Measurements from ENCODE around the gene CDT1.
"Not testable (repeated sequence)": the region's sequence is repeated elsewhere in the genome, so short reads cannot be mapped to it uniquely, and the experiment has no call there.

CDT1 gene

DNA sequence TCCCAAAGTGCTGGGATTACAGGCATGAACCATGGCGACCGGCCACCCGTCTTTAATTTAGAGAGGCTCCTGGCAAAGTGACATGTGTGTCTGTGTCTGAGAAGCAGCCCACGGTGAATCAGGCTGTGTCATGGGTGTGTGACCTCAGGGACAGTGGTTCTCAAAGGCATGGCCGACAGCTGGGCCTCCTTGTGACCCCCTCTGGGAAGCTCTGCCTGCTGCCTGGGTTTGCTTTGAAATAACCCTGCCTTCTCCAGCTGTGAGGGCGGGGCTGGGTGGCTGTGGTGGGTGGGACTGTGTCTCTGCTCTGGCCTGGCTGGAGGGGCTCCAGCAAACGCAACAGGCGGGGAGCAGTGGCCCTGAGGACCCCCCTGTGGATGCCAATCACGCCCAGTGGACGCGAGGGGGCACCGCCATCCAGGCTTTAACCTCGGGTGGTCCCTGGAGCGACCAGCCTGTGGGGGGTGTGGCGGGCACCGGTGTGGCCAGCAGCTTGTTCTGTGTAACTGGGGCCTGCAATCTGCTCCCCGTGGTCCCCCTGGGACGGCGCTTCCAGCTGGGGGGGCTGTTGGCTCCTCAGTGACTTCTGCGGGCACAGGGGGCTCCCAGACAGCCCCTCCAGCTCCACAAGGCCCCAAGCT, 16.9 kb downstream of the CDT1 start:
- FAIRE-seq = no peak

DNA sequence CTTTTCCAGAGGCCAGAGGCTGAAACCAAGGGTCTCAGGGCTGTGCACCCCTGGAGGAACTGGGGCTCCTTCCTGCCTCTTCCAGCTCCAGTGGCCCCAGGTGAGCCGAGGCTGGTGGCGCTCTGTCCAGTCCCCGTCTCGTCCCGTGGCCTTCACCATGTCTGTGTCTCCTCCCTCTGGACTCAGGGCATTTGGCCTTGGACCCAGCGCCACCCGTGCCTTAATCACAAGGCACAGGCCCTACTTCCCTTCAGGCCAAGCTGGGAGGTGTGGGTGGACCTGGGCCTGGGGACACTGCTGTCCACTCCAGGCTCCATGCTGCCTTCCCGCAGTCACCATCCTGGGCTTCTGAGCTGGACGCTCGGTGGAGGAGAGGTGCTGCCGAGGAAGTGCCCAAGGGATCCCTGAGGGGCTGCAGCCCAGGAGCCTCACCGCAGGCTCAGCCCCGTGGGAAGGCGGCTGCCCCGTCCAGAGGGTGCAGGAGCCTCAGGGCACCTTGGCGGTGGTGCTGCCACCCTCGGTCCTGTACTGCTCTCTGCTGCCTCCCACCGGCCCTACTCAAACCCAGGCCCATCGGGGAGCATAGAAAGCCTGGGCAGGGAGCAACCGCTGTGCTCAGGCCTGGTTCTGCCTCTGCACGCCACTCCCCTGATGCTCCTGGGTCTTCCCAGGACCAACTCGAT, 17.7 kb downstream of the CDT1 start:
- no peak for FAIRE-seq

DNA sequence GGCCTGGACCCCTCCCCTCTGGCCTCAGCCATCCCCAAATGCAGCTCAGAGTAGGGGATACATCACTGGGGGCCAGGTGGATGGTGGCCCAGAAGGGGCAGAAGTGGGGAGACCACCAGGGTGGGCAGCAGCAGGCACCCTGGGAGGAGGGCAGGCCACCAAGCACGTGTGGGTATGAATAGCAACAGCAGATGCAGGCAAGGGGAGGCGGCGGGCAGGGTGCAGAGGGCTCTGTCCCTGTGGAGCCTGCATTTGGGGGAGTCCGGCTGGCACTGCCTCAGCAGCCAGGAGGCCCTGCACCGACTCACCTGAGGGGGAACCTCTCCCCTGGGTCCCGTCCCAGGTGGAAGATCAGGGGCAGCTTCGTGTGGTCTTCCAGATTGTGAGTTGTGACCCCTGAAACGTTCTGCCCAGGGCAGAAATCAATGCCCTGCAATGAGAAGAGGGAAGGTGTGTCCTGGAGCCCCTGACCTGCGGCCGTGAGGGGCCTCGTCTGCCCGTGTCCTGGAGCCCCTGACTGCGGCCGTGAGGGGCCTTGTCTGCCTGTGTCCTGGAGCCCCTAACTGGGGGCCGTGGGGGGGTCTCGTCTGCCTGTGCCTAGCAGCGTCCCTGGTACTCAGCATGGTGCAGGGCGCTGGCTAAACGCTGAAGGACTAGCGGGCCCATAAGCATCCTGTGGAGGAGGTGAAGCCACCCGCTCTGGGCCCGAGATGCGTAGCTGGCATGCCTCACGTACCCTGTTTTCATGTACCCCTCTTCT, 18.9 kb downstream of the CDT1 start:
- no peak for FAIRE-seq

DNA sequence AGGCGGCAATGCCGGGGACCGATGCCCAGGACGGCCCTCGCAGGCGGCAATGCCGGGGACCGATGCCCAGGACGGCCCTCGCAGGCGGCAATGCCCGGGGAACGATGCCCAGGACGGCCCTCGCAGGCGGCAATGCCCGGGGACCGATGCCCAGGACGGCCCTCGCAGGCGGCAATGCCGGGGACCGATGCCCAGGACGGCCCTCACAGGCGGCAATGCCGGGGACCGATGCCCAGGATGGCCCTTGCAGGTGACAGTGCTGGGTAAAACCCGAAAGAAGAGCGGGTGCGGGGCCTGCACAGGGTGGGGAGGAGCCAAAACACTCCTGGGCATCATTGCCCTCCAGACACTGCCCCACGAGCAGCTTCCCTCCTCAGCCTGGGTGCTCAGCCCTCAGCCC, 20.1 kb downstream of the CDT1 start:
- FAIRE-seq = not testable (repeated sequence)

DNA sequence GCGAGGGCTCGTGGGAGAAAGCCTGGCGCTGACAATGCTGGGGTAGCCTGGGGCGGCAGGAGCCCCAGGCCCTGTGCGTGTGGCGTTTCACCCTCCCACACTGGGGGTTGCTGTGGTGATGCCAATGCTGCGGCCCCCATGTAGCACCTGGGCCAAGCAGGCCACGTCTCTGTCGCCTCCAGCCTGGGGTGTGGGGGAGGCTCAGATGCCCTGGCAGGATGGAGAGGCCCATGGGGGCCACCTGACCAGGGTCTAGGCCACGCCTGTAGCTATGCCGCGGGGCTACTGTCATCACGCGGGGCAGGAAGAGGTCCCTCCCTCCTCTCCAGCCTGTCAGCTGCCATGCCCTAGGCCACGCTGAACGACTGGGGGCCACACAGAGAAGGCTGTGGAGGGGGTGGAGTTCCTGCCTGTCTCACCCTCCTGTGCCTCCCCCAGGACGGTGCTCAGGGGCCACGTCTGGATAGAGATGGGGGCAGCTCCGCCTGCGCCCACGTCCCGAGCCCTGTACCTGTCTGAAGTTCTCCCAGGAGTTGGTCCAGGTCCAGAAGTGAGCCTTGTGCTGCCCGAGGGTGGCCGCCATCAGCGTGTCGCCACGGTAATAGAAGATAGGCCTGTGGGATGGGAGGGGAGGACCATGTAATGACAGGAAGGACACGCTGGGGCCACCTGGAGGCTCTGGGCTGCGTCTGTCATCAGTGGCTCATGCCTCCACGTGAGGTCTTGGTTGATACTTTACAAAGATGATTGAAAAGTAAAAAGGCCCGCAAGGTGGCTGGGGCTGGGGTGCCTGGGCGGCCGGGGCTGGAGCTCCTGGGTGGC, 20.9 kb downstream of the CDT1 start:
- no peak for FAIRE-seq

DNA sequence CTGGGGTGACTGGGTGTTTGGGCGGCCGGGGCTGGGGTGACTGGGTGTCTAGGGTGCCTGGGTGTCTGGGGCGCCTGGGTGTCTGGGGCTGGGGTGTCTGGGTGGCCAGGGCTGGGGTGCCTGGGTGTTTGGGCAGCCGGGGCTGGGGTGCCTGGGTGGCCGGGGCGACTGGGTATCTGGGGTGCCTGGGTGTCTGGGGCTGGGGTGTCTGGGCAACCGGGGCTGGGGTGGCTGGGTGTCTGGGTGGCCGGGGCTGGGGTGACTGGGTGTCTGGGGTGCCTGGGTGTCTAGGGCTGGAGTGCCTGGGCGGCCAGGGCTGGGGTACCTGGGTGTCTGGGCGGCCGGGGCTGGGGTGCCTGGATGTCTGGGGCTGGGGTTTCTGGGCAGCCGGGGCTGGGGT, 21.6 kb downstream of the CDT1 start:
- no peak for FAIRE-seq

DNA sequence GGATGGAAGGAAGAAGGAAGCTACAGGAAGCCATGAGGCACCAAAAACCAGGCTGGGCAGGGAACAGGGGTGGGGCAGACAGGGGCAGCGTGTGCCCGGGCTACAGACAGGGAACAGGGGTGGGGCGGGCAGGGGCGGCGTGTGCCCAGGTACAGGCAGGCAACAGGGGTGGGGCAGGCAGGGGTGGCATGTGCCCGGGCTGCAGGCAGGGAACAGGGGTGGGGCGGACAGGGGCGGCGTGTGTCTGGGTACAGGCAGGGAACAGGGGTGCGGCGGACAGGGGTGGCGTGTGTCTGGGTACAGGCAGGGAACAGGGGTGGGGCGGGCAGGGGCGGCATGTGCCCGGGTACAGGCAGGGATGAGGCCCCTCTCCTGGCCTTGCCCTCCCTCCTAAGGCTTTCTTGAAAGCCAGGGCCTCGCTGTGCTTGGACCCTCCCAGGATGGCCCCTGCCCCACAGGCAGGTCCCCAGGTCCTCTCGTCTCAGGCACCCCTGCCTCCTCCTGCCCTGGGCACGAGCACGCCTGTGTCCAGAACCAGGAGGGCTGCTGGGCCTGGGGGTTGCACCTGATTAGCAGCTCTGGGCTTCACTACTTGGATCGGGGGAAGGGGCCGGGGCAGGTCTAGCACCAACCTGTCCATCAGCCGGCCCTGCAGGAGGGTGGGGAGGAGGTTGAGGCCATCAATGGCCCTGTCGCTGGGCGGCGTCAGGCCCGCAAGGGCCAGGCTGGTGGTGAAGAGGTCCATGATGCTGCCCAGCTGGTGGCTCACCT, 22.7 kb downstream of the CDT1 start:
- FAIRE-seq = no peak

DNA sequence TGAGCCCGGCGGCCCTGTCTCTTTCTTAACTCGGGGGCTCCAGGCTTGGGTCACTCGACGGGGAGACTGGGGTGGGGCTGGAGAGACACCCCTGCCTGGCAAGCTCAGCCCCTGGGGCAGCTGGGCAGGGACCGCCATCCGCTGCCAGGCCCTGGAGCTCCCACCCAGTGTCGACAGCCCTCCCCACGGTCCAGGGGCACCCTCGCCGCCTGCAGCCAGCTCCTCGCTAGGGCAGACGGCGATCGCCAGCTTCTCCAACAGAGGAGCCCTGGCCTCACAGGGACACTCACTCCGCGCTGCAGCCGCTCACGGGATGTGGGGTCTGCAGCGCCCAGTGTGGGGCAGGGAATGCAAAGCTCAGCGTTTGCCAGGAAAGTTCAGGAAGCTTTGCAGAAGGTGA, 24.1 kb downstream of the CDT1 start:
- no peak for FAIRE-seq

DNA sequence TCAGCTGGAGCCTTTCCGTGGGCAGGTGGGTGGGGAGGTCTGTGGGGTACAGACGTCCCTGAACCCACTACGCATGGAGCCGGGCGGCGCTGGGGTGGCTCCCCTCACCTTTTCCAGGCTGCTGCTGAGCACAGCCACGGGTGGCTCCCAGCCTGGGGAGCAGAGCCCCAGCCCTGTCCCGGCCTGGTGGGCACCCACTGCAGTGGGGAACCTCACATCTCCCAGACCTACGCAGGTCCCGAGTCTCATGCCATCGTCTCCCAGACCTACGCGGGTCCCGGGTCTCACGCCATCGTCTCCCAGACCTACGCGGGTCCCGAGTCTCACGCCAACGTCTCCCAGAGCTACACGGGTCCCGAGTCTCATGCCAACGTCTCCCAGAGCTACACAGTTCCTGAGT, 25.1 kb downstream of the CDT1 start:
- FAIRE-seq = no peak

DNA sequence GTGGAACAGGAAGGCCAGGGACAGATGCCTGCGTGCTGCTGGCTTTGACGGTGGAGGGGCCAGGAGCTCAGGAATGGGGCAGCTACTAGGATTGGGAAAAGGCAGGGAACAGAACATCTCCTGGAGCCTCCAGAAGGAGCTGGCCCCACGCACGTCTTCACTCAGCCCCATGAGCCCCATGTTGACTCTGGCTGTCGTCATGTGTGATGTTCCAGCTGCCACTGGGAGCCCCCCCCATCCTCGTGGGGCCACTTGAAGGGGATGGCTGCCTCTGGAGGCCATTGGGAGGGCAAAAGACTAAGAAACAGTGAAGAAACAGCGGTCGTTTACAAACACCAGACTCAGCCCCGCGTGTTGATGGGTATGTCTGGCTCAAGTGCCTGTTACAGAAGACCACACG, 26.7 kb downstream of the CDT1 start:
- FAIRE-seq = no peak

DNA sequence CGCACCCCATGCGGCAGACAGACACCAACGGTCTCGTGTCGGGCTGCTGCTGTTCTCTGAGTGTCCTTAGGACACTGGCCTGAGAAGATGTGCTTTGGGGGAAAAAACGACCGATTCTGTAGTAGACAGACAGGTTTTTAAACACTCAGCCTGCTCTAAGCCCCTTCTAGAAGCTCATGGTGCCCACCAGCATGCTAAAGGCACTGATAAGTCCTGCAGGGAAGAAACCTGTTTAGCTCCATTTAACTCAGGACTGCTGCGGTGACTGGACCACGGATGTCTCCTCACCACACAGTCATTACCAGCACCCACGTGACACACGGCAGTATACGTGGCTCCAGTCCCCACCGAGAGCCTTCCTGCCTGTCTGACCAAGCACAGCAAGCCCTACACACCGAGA, 27.2 kb downstream of the CDT1 start:
- FAIRE-seq = no peak

DNA sequence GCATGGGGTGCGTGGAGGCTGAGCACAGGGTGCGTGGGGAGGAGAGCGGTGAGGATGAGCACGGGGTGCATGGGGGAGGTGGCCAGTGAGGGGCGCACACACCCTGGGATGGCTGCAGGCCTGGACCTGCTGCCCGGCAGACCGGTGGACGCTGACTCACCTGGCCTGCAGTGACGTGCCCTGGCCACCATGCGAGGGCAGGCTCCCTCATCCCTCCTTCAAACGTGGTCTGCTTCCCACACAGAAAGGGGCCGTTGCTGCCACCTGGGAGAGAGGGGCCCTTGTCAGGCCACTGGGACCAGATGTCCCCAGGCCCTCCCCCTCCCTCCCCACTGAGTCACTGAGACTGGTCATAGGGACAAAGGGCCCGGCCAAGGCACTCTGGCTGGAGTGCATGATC, 28.2 kb downstream of the CDT1 start:
- no peak for FAIRE-seq

DNA sequence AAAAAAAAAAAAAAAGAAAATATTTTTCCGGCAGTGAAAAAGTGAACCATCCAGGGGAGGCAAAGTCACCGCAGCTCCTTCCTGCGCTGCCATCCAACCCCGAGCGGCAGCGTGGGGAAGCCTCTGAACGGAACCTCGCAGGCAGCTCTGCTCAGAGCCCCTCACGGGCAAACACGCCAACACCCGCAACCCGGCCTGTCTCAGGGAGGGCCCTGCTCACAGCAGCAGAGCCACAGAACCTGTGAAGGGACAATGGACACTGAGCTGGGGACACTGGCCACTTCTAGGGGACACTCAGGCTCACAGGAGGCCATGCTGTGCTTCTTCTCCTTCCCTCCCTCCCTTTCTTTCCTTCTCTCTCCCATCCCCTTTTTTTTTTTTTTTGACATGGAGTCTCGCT, 29.5 kb downstream of the CDT1 start:
- no peak for FAIRE-seq

DNA sequence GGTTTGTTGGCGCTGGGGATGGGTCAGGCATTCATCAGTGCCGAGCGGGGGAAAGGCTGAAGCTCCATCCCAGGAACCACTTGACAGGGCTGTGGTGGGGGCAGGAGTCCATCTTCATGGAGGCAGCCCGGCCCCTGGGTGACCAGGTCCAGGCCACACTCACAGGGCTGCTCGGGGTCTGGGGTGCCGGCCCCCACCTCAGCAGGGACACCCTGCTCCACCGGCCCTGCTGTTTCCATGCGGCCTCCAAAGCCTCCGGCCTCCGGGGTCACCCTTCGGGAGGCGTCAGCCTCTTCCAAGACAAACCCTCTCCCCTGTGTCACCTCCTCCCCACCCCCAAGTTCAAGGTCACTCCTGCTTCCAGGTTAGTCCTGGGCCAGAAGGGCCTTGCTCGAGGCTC, 31.1 kb downstream of the CDT1 start:
- FAIRE-seq = no peak

DNA sequence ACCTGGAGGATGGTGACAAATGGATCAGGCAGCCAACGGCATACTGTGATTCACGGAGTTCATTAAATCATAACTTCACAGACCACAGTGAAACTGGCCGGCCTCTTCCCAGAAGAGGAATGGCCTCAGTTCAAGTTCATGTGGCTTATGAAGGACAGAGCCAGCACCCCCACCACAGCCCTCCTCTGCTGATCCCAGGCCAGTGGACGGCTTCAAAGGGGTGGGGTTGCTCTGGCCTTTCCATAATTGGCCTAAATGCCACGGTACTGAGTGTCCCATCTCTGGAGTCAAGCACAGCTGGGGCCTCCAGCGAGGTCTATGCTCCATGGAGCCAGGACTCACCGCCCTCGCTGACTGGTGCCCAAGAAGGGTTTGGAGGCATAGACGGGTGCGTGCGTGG, 31.8 kb downstream of the CDT1 start:
- FAIRE-seq = no peak

DNA sequence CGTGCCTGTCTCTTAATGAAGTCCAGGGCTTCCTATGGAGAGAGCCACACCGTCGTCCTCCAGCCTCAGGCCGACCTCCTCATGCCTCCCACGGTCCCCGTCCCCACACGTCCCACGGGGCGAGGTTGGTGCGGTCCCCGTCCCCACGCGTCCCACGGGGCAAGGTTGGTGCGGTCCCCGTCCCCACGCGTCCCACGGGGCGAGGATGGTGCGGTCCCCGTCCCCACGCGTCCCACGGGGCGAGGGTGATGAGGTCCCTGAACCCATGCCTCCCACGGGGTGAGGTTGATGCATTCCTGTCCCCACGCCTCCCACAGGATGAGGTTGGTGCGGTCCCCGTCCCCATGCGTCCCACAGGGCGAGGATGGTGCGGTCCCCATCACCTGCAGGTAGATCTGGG, 32.2 kb downstream of the CDT1 start:
- no peak for FAIRE-seq

DNA sequence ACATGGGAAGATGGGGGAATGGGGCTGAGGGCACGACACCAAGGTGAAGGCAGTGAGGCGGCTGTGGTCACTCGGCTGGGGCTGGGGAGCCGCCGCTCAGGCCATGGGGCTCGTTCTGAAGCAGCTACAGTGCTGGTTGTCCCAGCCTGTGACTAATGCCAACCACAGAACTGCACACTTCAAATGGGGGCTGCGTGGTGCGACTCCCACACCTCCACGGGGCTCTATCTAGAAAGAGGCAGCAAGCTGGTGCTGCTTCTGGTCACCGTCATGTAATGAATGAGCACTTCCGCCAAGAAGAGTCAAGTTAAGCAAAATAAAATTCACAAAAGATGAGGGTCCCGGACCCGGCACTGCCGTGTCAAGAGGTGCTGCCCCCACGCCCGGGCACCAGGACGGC, 33.2 kb downstream of the CDT1 start:
- no peak for FAIRE-seq

DNA sequence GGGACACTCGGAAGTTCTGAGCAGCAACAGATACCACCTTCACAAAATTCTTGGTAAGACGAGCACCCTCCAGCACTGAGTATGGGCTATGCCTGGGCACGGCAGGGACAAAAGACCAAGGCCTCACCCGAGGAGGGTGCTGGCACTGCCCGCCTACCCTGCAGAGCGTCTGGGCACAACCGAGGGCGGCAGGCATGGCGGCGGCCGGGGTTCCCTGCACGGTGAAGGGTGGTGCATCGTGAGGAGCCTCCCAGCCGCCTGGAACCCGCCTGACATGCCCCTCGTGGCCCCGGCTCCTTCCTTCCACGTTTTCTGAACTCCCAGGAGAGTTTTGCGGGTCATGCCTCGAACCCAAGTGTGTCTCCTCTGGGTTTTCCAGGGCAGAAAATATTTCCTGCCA, 34.2 kb downstream of the CDT1 start:
- no peak for FAIRE-seq

DNA sequence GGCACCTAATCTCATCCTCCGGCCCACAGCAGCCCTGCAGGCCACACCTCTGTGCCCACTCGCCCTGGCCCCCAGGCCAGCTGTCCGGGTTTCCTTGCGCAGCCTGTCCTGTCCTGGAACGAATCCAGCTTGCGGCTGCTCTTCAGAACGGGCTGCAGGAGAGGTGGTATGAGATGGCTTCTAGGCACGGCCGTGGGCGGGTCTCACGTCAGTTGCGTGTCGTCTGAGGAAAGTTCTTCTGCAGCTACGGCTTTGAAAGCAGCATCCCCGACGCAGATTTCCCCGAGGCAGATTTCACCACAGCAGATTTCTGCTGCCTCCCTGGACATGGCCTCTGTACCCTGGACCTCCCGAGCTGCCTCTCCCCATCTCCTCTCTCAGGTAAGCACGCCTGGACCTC, 35.0 kb downstream of the CDT1 start:
- FAIRE-seq = no peak

DNA sequence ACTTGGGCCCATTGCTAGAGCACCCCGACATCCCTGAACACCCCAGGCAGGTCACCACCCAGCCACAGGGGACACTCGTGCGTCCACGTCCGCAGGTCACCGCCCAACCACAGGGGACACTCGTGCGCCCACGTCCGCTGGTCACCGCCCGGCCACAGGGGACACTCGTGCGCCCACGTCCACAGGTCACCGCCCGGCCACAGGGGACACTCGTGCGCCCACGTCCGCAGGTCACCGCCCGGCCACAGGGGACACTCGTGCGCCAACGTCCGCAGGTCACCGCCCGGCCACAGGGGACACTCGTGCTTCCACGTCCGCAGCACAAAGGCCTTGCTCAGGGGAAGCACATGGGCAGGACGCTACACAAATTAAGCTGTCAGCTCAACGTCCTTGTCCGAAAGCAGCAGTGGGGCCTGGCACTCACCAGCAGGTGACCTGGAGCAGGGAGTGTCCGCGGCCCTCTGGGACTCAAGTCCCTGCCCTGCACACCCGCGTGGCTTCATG, 35.5 kb downstream of the CDT1 start:
- FAIRE-seq = no peak

DNA sequence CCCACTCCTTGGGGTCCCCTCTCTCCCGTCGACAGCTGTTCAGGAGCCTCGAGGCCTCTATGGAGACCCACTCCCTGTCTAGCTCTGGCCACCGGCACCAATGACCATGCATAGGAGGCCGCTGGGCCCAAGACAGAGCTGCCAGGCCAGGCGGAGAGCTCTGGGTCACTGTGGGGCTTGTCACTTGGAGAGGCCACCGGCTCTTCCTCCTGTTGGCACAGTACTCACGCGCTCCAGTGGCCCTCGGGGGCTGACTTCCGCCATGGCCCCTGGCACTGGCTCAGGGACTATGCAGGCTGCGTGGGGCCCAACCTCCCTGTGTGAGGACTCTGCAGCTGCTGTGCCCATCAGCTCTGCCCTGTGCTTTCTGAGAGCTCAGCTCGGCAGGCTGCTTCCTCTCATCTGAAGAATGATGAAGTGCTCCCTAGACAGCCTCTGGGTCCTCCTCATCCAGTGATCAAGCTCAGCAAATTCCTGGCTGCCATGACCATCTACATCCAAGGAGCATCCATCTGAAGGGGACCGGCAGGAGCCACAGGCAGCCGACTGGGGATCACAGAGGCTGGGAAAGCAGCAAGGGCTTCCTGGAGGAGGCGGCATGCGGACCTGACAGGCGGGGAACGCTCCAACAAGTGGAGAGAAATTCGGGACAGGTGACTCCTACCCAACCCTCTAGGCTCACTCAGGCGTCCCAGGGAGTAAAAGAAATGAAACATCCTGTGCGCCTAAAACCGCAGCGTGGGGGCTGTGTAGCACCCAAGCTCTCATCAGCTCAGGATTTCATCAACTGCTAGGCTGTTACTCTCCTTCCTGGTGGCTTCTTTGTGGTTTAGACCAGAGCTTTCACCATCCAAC, 36.4 kb downstream of the CDT1 start:
- FAIRE-seq = no peak
